Measurements from ENCODE around the gene ZNF33A.
A peak's percentile ranks its signal among the peaks of the same experiment; 100 is the strongest.
"Not testable (repeated sequence)": the region's sequence is repeated elsewhere in the genome, so short reads cannot be mapped to it uniquely, and the experiment has no call there.

Gene ZNF33A

GRCh38 chr10:38010119-38010903, at the start of gene ZNF33A:
ZNF33A (plus strand) TSS chr10:38010675; CDS start chr10:38012342, 1,667 bp downstream.
- peak; percentile 85 for DNase-seq

- DNase-seq, result no peak
These were observed 45.5 kb upstream of the ZNF33A start for GRCh38 chr10:37965006-37965405.

- DNase-seq, result no peak
These were observed 38.1 kb upstream of the ZNF33A start for GRCh38 chr10:37972396-37972795.

DNA sequence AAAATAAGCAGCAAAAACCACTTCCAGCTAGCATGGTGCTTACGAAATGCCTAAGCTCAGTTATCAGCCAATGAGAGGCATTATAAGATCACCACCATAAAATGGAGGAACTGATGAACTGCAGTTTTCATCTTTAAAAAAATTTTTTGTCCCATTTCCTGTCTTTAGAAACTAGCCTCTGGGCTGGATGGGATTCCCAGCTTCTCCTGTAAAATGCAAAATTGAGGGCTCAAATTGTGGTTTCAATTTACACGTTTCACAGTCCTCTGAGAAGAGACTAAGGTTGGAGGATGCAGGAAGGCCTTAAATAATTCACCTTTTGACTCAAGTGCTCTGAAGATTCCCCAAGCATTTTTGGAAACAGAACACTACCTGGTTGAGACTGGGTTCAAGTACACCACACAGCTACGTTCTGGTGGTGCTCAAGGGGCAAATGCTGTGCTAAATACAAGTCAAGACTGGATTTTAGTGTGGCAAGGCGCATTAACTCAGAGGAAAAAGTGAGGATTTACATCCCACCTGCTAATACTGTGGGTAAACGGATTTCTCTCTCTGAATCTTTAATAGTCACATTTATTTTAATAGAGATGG, 35.0 kb upstream of the ZNF33A start:
- DNase-seq, result no peak

- DNase-seq, result peak; percentile 93
These were observed 34.2 kb upstream of the ZNF33A start, which contains the start of gene ZNF25 for GRCh38 chr10:37976091-37976879. ZNF25 (minus strand) TSS chr10:37976647; CDS start chr10:37971722, 4,925 bp downstream.

DNA sequence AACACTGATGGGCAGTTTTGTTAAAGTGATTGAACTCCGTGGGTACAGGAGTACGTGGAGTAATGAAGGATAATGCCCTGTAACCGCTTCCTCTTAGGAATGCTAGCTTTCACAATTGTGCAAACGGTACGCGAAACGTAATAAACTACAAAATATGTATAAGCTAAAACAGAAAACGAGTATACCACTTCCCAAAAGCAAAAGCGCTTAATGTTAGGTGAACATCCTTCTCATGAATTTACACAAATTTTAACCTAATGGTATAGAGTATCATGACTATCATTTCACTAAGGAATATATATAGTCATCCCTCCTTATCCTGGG, 33.6 kb upstream of the ZNF33A start:
- DNase-seq, result no peak

GRCh38 chr10:37991655-37992054, 18.8 kb upstream of the ZNF33A start:
- DNase-seq, result no peak

- DNase-seq, result no peak
These were observed 18.4 kb upstream of the ZNF33A start for GRCh38 chr10:37992083-37992482.

DNA sequence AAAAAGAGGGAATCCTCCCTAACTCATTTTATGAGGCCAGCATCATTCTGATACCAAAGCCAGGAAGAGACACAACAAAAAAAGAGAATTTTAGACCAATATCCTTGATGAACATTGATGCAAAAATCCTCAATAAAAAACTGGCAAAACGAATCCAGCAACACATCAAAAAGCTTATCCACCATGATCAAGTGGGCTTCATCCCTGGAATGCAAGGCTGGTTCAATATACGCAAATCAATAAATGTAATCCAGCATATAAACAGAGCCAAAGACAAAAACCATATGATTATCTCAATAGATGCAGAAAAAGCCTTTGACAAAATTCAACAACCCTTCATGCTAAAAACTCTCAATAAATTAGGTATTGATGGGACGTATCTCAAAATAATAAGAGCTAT, 11.6 kb upstream of the ZNF33A start:
- DNase-seq, result not testable (repeated sequence)

GRCh38 chr10:38000474-38000873, 10.0 kb upstream of the ZNF33A start:
- not testable (repeated sequence) for DNase-seq

- no peak for DNase-seq
These were observed 7.4 kb upstream of the ZNF33A start for GRCh38 chr10:38003026-38003425.

GRCh38 chr10:38003588-38003987, 6.9 kb upstream of the ZNF33A start:
- DNase-seq, result no peak

- DNase-seq, result no peak
These were observed 2.9 kb upstream of the ZNF33A start for GRCh38 chr10:38007551-38007950.

DNA sequence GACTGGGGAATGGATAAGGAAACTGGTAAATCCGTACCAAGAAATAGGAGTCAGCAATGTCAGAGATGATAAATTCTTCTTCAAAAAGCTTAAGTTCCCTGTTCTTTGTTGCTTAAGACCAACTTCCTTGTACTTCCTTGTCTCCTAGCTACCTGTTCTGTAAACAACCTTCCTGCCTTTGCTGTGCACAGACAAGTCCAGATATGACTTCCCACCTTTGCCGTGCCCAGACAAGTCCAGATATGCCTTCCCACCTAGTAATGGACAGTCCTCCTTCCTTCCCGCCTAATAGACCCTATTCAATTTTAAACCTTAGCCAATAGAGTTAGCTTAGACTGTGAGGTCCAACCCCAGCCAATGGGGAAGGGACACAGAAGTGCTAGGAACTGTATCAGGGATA, 2.5 kb upstream of the ZNF33A start:
- DNase-seq, result no peak

- no peak for DNase-seq
These were observed 5.9 kb downstream of the ZNF33A start for GRCh38 chr10:38016354-38016753.

- DNase-seq, result not testable (repeated sequence)
These were observed 8.6 kb downstream of the ZNF33A start for GRCh38 chr10:38019124-38019523.

- DNase-seq, result no peak
These were observed 14.8 kb downstream of the ZNF33A start for GRCh38 chr10:38025283-38025682.

- no peak for DNase-seq
These were observed 17.5 kb downstream of the ZNF33A start for GRCh38 chr10:38027986-38028385.

DNA sequence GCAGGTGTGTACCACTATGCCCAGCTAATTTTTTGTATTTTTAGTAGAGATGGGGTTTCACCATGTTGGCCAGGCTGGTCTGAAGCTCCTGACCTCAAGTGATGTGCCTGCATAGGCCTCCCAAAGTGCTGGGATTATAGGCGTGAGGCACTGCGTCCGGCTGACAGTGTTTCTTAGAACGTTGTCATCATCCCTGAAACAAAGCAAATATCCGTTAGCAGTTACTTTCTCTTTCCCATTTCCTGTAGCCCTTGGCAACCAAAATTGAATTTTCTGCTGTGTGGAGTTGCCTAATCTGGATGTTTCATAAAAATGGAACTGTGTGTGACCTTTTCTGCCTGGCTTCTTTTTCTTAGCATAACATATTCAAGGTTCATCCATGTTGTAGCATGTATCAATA, 22.4 kb downstream of the ZNF33A start:
- no peak for DNase-seq

GRCh38 chr10:38038107-38038931, 27.8 kb downstream of the ZNF33A start:
- DNase-seq, result no peak

DNA sequence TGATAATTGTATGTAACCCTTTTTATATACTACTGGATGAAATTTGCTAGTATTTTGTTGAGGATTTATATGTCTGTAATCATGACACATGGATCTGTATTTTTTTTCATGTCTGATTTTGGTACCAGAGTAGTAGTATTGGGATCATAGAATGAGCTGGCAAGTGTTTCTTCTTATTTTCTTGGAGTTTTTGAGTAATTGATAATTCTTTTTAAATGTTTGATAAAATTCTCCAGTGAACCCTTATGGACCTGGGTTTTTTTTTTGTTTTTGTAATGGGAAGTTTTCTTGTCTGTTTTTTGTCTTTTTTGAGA, 28.4 kb downstream of the ZNF33A start:
- no peak for DNase-seq

GRCh38 chr10:38043516-38043915, 33.0 kb downstream of the ZNF33A start:
- DNase-seq, result no peak

DNA sequence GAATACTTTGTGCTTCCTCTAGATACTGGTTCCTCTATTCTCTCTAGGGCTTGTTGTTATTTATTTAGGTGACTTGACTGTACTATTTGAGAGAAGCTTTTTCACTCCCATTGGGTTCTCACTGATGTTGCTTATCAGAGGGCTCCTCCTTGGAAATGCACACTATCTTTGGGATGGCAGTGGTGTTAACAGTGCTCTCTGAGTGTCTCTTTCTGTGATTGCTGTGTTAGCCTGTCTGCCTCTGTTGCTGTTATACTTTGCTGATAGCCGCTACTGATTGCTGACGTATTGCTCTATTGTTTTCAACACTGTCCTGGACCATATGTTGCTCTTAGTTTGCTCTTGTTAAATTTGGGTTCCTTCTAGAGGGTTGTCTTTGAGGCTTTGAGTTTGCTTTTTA, 34.7 kb downstream of the ZNF33A start:
- DNase-seq, result no peak
